Keratinocyte (primary cell): ENCODE data around the gene ECE1. TPM values are rescaled to one million over a fixed set of nuclear protein-coding genes. Genes with fewer than 3 reads are reported as not detected.
"Not testable (repeated sequence)": the region's sequence is repeated elsewhere in the genome, so short reads cannot be mapped to it uniquely, and the experiment has no call there.

ENCODE experiments used
- DNase-seq: peaks from one replicate; pipeline ENCODE4 v3.0.0-alpha.2; 2011; ENCODE audit warnings: low read depth, missing footprints, low spot score
- FAIRE-seq: peaks from 2 replicates; lab custom pipeline; 2011; peaks lifted over from hg19 to GRCh38; lab: Jason Lieb, UNC
- H2AFZ ChIP-seq: 2 replicates; pipeline ENCODE4 v1.6.0; 2012; ENCODE audit warnings: low read length, control low read depth, inconsistent platforms; ENCODE audit not compliant: control insufficient read depth
- H3K27ac ChIP-seq: 2 replicates; pipeline ENCODE4 v1.5.1; 2011; ENCODE audit warnings: low read length; ENCODE audit not compliant: control insufficient read depth, insufficient read depth
- H3K27me3 ChIP-seq: 3 replicates; pipeline ENCODE4 v1.6.0; 2011; ENCODE audit warnings: low read length; ENCODE audit not compliant: control insufficient read depth, insufficient read depth; ENCODE audit errors: extremely low read depth
- H3K36me3 ChIP-seq, 2 experiments: 2 replicates in 1 of 2; 3 replicates in 1 of 2; pipeline ENCODE4 v1.5.1; 2011; ENCODE audit warnings: low read length in 2 of 2, mild to moderate bottlenecking in 1 of 2; ENCODE audit not compliant: control insufficient read depth in 2 of 2, insufficient read depth in 2 of 2; ENCODE audit errors: extremely low read depth in 1 of 2
- H3K4me1 ChIP-seq: 3 replicates; pipeline ENCODE4 v1.5.1; 2011; ENCODE audit warnings: low read length; ENCODE audit not compliant: control insufficient read depth, insufficient read depth; ENCODE audit errors: extremely low read depth
- H3K4me2 ChIP-seq: 3 replicates; pipeline ENCODE4 v1.6.0; 2011; ENCODE audit warnings: low read depth, low read length; ENCODE audit not compliant: control insufficient read depth, insufficient read depth; ENCODE audit errors: extremely low read depth
- H3K4me3 ChIP-seq, 3 experiments: fragments of 200-600 bp in 1 of 3; sonication (generic) in 1 of 3; 2 replicates in 2 of 3; 3 replicates in 1 of 3; pipeline ENCODE4 v1.5.1; 2011 to 2016; ENCODE audit warnings: low read length in 3 of 3, mild to moderate bottlenecking in 3 of 3, control low read depth in 2 of 3, inconsistent platforms in 1 of 3, low read depth in 1 of 3, mixed read lengths in 1 of 3, mixed run types in 1 of 3, moderate library complexity in 1 of 3; ENCODE audit not compliant: control insufficient read depth in 2 of 3, insufficient read depth in 2 of 3; ENCODE audit errors: extremely low read depth in 1 of 3
- H3K79me2 ChIP-seq: 2 replicates; pipeline ENCODE4 v1.6.0; 2012; ENCODE audit warnings: low read length; ENCODE audit not compliant: control insufficient read depth, insufficient read depth
- H3K9ac ChIP-seq: 3 replicates; pipeline ENCODE4 v1.6.0; 2011; ENCODE audit warnings: low read length; ENCODE audit not compliant: control insufficient read depth, insufficient read depth; ENCODE audit errors: extremely low read depth
- H3K9me1 ChIP-seq: 3 replicates; pipeline ENCODE4 v1.6.0; 2011; ENCODE audit warnings: low read length; ENCODE audit not compliant: control insufficient read depth, insufficient read depth; ENCODE audit errors: extremely low read depth
- H3K9me3 ChIP-seq: 2 replicates; pipeline ENCODE4 v1.5.1; 2012; ENCODE audit warnings: low read depth, low read length; ENCODE audit not compliant: control insufficient read depth
- H4K20me1 ChIP-seq: 3 replicates; pipeline ENCODE4 v1.6.0; 2011; ENCODE audit warnings: low read length; ENCODE audit not compliant: control insufficient read depth, insufficient read depth; ENCODE audit errors: extremely low read depth
- CTCF ChIP-seq, 3 experiments: IDR thresholded peaks in 1 of 3; conservative IDR thresholded peaks in 1 of 3; optimal IDR thresholded peaks in 1 of 3; 2 replicates in 2 of 3; 3 replicates in 1 of 3; pipeline versions ENCODE3 to v1.5.1; 2011; ENCODE audit warnings: low read length in 3 of 3, mild to moderate bottlenecking in 3 of 3, moderate library complexity in 2 of 3, control low read depth in 1 of 3, inconsistent platforms in 1 of 3; ENCODE audit not compliant: insufficient read depth in 2 of 3; ENCODE audit errors: extremely low read depth in 1 of 3
- EZH2 ChIP-seq: IDR thresholded peaks from one replicate; pipeline ENCODE4 v1.6.1; 2012; ENCODE audit warnings: inconsistent platforms, mild to moderate bottlenecking, low read length, moderate library complexity
- dilution Hi-C: fragments of 300-500 bp; cut with MboI; formaldehyde crosslinking; loops from one replicate; pipeline ENCODE4 v1.7.0; 2020; ENCODE audit warnings: low sequenced_read_pairs; ENCODE audit not compliant: extremely low pct_ligation_motif_present
- polyA plus RNA-seq, 5 experiments: library from polyadenylated mRNA; depleted of rRNA in 3 of 5; stranded (reverse) in 3 of 5; stranded (forward) in 1 of 5; unstranded in 1 of 5; fragments of >200 nt; gene quantifications; 1 replicate in 1 of 5; 2 replicates in 3 of 5; 3 replicates in 1 of 5; pipeline versions ENCODE4 v1.2.1 to v1.2.3, GENCODE V29; 2011 to 2012; ENCODE audit warnings: missing spikeins in 2 of 5, low read depth in 1 of 5, low replicate concordance in 1 of 5

ECE1 gene
- polyA plus RNA-seq, 1 donor (not counting 4 experiments of a cell fraction or from before 2014, with no cell fraction given) = 59.1 TPM

DNA sequence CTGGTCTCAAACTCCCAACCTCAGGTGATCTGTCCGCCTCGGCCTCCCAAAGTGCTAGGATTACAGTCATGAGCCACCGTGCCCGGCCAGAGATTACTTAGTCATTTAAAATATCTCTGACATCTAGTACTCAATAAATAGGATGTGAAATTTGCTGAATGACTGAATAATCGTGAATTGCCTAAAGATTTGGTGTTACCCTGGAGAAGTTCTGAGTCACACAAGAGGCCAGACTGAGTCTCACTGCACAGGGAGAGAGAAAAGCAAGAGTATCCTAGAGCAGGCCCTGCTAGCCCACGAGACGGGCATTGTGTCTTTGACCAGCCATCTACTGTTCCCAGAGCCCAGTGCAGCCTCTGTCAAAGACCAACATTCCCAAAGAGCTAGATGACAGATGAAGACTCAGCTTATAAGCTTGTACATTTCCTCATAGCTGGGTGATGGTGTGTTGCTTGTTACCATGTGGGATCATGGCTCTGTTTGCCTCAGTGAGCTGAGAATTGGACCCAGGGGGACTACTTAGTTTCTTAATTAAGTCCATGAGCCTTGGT is 108.0 kb downstream of the ECE1 start:
- Histone ChIP-seq H3K27me3 (no peaks in the 10 kb centered on the region), H3K79me2 (no peaks in the 10 kb centered on the region), H3K4me2 (no peak overlapping the region), H3K4me1 (peaks cover 4% of the 10 kb centered on the region), H3K9me1 (no peaks in the 10 kb centered on the region), H3K27ac (no peak overlapping the region), H3K9ac (no peak overlapping the region), H3K4me3 (no peak overlapping the region), H2AFZ (no peak overlapping the region), H3K36me3 (no peaks in the 10 kb centered on the region), H4K20me1 (no peaks in the 10 kb centered on the region), H3K9me3 (no peaks in the 10 kb centered on the region)
- dilution Hi-C loops = no loop called here
- FAIRE-seq (peak; percentile 5), DNase-seq (no peak)
- TF ChIP-seq CTCF (optimal IDR thresholded peaks at IDR 0.05 in 1 of 3, IDR thresholded peaks at IDR 0.05 in 1 of 3, conservative IDR thresholded peaks at IDR 0.05 in 1 of 3; ENCODE audit: extremely low read depth in 1 of 3, insufficient read depth in 2 of 3, low read length in 3 of 3) = no peak
- TF ChIP-seq EZH2 = no peak

GRCh38 chr1:21178271-21178670 is 112.0 kb downstream of the ECE1 start:
- H4K20me1 ChIP-seq, H3K9me3 ChIP-seq, DNase-seq, H3K4me3 ChIP-seq, H3K9me1 ChIP-seq, H3K9ac ChIP-seq, H3K27me3 ChIP-seq, H2AFZ ChIP-seq, FAIRE-seq, H3K27ac ChIP-seq, H3K4me2 ChIP-seq, dilution Hi-C loops, H3K36me3 ChIP-seq: not testable (repeated sequence)
- peaks cover 28% of the 10 kb centered on the region for H3K79me2 ChIP-seq
- peaks cover 13% of the 10 kb centered on the region for H3K4me1 ChIP-seq
